Liver (tissue), 9 donors: ENCODE results near the gene IL24. TPM values are rescaled to one million over a fixed set of nuclear protein-coding genes. Genes with fewer than 3 reads are reported as not detected.

Experiments used
- DNase-seq: peaks from one replicate; pipeline ENCODE4 v3.0.0-alpha.2; 2017; ENCODE audit warnings: low spot score
- H3K27ac ChIP-seq, 2 donors: one replicate each; pipeline ENCODE4 v1.7.0; 2013; ENCODE audit warnings: inconsistent platforms in 2 of 2, low read length in 2 of 2, control low read depth in 1 of 2, low read depth in 1 of 2, mild to moderate bottlenecking in 1 of 2
- H3K27me3 ChIP-seq, 4 donors: one replicate each; pipeline versions ENCODE4 v1.6.1 to v1.7.0; 2013; ENCODE audit warnings: low read length in 3 of 4, inconsistent platforms in 1 of 4, mild to moderate bottlenecking in 1 of 4, moderate library complexity in 1 of 4; ENCODE audit not compliant: control insufficient read depth in 4 of 4, insufficient read depth in 4 of 4
- H3K36me3 ChIP-seq, 4 donors: one replicate each; pipeline versions ENCODE4 v1.6.1 to v1.7.0; 2013; ENCODE audit warnings: low read length in 3 of 4, mild to moderate bottlenecking in 3 of 4, low read depth in 1 of 4, moderate library complexity in 1 of 4; ENCODE audit not compliant: control insufficient read depth in 4 of 4, insufficient read depth in 3 of 4
- H3K4me1 ChIP-seq, 4 donors: one replicate each; pipeline versions ENCODE4 v1.6.1 to v1.7.0; 2013; ENCODE audit warnings: low read length in 3 of 4, mild to moderate bottlenecking in 3 of 4, moderate library complexity in 1 of 4; ENCODE audit not compliant: control insufficient read depth in 4 of 4, insufficient read depth in 4 of 4
- H3K4me3 ChIP-seq, 3 donors: one replicate each; pipeline versions ENCODE4 v1.6.1 to v1.7.0; 2013; ENCODE audit warnings: low read length in 3 of 3, control low read depth in 1 of 3, low read depth in 1 of 3, mild to moderate bottlenecking in 1 of 3
- H3K9ac ChIP-seq, 2 donors: one replicate each; pipeline ENCODE4 v1.7.0; 2013; ENCODE audit warnings: low read length in 2 of 2, mild to moderate bottlenecking in 2 of 2, moderate library complexity in 2 of 2, control low read depth in 1 of 2, low read depth in 1 of 2
- H3K9me3 ChIP-seq, 4 donors: one replicate each; pipeline versions ENCODE4 v1.6.1 to v1.7.0; 2013; ENCODE audit warnings: low read length in 3 of 4; ENCODE audit not compliant: control insufficient read depth in 4 of 4
- ATF3 ChIP-seq: IDR thresholded peaks from 2 replicates; pipeline ENCODE4 v1.6.1; 2016; ENCODE audit warnings: antibody characterized with exemption
- CTCF ChIP-seq: fragments of 150-350 bp; IDR thresholded peaks from 2 replicates; pipeline ENCODE4 v1.5.1; 2017; ENCODE audit warnings: improper control_type of control experiment, low read depth, low read length; ENCODE audit not compliant: missing input control
- EGR1 ChIP-seq, 2 donors: IDR thresholded peaks; 2 replicates each; pipeline ENCODE4 v1.6.1; 2016 to 2018; ENCODE audit warnings: antibody characterized with exemption in 2 of 2, low read depth in 2 of 2
- FOXA1 ChIP-seq: IDR thresholded peaks from 2 replicates; pipeline ENCODE4 v1.6.1; 2016; ENCODE audit warnings: antibody characterized with exemption
- FOXA2 ChIP-seq: IDR thresholded peaks from 2 replicates; pipeline ENCODE4 v1.6.1; 2016; ENCODE audit warnings: antibody characterized with exemption
- GABPA ChIP-seq, 2 donors: IDR thresholded peaks in 1 of 2; conservative IDR thresholded peaks in 1 of 2; 2 replicates each; pipeline ENCODE4 v1.6.1; 2016; ENCODE audit warnings: antibody characterized with exemption in 2 of 2, mild to moderate bottlenecking in 1 of 2, moderate library complexity in 1 of 2
- HNF4A ChIP-seq, 2 donors: conservative IDR thresholded peaks; 2 replicates each; pipeline ENCODE4 v1.6.1; 2016; ENCODE audit warnings: antibody characterized with exemption in 2 of 2, mild to moderate bottlenecking in 2 of 2
- HNF4G ChIP-seq: IDR thresholded peaks from 2 replicates; pipeline ENCODE4 v1.6.1; 2016; ENCODE audit warnings: antibody characterized with exemption
- JUND ChIP-seq, 2 donors: IDR thresholded peaks; 2 replicates each; pipeline ENCODE4 v1.6.1; 2016; ENCODE audit warnings: antibody characterized with exemption in 2 of 2
- MAX ChIP-seq: IDR thresholded peaks from 2 replicates; pipeline ENCODE4 v1.6.1; 2016; ENCODE audit warnings: antibody characterized with exemption
- NR2F2 ChIP-seq: IDR thresholded peaks from 2 replicates; pipeline ENCODE4 v1.6.1; 2016; ENCODE audit warnings: antibody characterized with exemption
- RAD21 ChIP-seq, 2 donors: IDR thresholded peaks; 2 replicates each; pipeline ENCODE4 v1.6.1; 2016; ENCODE audit warnings: antibody characterized with exemption in 2 of 2, mild to moderate bottlenecking in 2 of 2
- REST ChIP-seq: IDR thresholded peaks from 2 replicates; pipeline ENCODE4 v1.6.1; 2016; ENCODE audit warnings: antibody characterized with exemption, mild to moderate bottlenecking
- RXRA ChIP-seq, 2 donors: IDR thresholded peaks; 2 replicates each; pipeline ENCODE4 v1.6.1; 2017 to 2018; ENCODE audit warnings: antibody characterized with exemption in 2 of 2, mild to moderate bottlenecking in 1 of 2
- SP1 ChIP-seq: IDR thresholded peaks from 2 replicates; pipeline ENCODE4 v1.6.1; 2018; ENCODE audit warnings: antibody characterized with exemption, mild to moderate bottlenecking
- TAF1 ChIP-seq: conservative IDR thresholded peaks from 2 replicates; pipeline ENCODE4 v1.6.1; 2016; ENCODE audit warnings: antibody characterized with exemption, mild to moderate bottlenecking
- YY1 ChIP-seq: IDR thresholded peaks from 2 replicates; pipeline ENCODE4 v1.6.1; 2016; ENCODE audit warnings: antibody characterized with exemption, mild to moderate bottlenecking
- ZBTB33 ChIP-seq: IDR thresholded peaks from 2 replicates; pipeline ENCODE4 v1.6.1; 2016; ENCODE audit warnings: antibody characterized with exemption
- polyA plus RNA-seq, 2 donors: library from polyadenylated mRNA; stranded (reverse) in 1 of 2; unstranded in 1 of 2; fragments of 200-250 nt in 1 of 2; fragments of >200 nt in 1 of 2; fragmentation: Nextera tagmentation in 1 of 2; extraction: Ambion mirVana in 1 of 2; gene quantifications; one replicate each; pipeline versions ENCODE4 v1.2.1 to v1.2.3, GENCODE V29; 2013 to 2015
- total RNA-seq, 2 donors: library from RNA; depleted of rRNA; stranded (reverse); fragments of >200 nt; gene quantifications; one replicate each; pipeline ENCODE4 v1.2.3, GENCODE V29; 2014
- donor health status: healthy.
- donor health status: healthy.
- donor health status: healthy.
- donor health status: healthy.
- donor health status: healthy.

The IL24 gene
- total and polyA plus RNA-seq, 4 donors, result 0.13 TPM; not detected in 3

GRCh38 chr1:206867716-206868115, 29.5 kb upstream of the IL24 start:
- Histone ChIP-seq H3K27me3 (no peaks in the 10 kb centered on the region), H3K9ac (no peak overlapping the region)

More at GRCh38 chr1:206867716-206868115, 29.5 kb upstream of the IL24 start:
- H3K9me3 ChIP-seq, result no peaks in the 10 kb centered on the region
- H3K4me1 ChIP-seq, result peaks cover 0 to 8% (median 3%) of the 10 kb centered on the region in 4 donors
- no peak overlapping the region for H3K27ac ChIP-seq
- TF ChIP-seq MAX (no peak), JUND (IDR thresholded peaks at IDR 0.05) (no peak), ATF3 (no peak), SP1 (no peak), FOXA1 (no peak), TAF1 (no peak), GABPA (IDR thresholded peaks at IDR 0.05 in 1 of 2, conservative IDR thresholded peaks at IDR 0.05 in 1 of 2) (no peak), YY1 (no peak), HNF4A (conservative IDR thresholded peaks at IDR 0.05) (no peak), NR2F2 (no peak), HNF4G (no peak), CTCF (no peak), REST (no peak), RAD21 (IDR thresholded peaks at IDR 0.05) (no peak), EGR1 (IDR thresholded peaks at IDR 0.05; ENCODE audit: low read depth in 2 of 2) (no peak), ZBTB33 (no peak), RXRA (IDR thresholded peaks at IDR 0.05) (no peak), FOXA2 (no peak)
- no peak overlapping the region for H3K4me3 ChIP-seq
- DNase-seq, result no peak
- H3K36me3 ChIP-seq, result no peaks in the 10 kb centered on the region
